Ishikawa (cell line): ENCODE measurements around the gene TCF15.

Experiments
- CEBPB ChIP-seq: IDR thresholded peaks from 2 replicates; pipeline ENCODE4 v1.6.1; 2012
- CREB1 ChIP-seq: IDR thresholded peaks from 2 replicates; pipeline ENCODE4 v1.6.1; 2012; ENCODE audit warnings: low read depth
- EGR1 ChIP-seq: IDR thresholded peaks from 2 replicates; pipeline ENCODE4 v1.6.1; 2012
- EP300 ChIP-seq: IDR thresholded peaks from 2 replicates; pipeline ENCODE4 v1.6.1; 2012; ENCODE audit warnings: borderline replicate concordance
- FOXM1 ChIP-seq: IDR thresholded peaks from 2 replicates; pipeline ENCODE4 v1.6.1; 2012; ENCODE audit warnings: low read depth, borderline replicate concordance
- RAD21 ChIP-seq: IDR thresholded peaks from 2 replicates; pipeline ENCODE4 v1.6.1; 2012; ENCODE audit warnings: low read depth
- TAF1 ChIP-seq: IDR thresholded peaks from 2 replicates; pipeline ENCODE4 v1.6.1; 2012; ENCODE audit warnings: low read depth, mild to moderate bottlenecking
- TCF12 ChIP-seq: IDR thresholded peaks from 2 replicates; pipeline ENCODE4 v1.6.1; 2012; ENCODE audit warnings: low read depth
- YY1 ChIP-seq: IDR thresholded peaks from 2 replicates; pipeline ENCODE4 v1.6.1; 2012; ENCODE audit warnings: low read depth
- ZBTB7A ChIP-seq: IDR thresholded peaks from 2 replicates; pipeline ENCODE4 v1.6.1; 2012; ENCODE audit warnings: low read depth
- TF ChIP-seq, protein P1 (sequence below): IDR thresholded peaks from 2 replicates; pipeline ENCODE4 v1.6.1; 2012; ENCODE audit warnings: low read depth, mild to moderate bottlenecking
- TF ChIP-seq, protein P2 (sequence below): IDR thresholded peaks from 2 replicates; pipeline ENCODE4 v1.6.1; 2012

DNA sequence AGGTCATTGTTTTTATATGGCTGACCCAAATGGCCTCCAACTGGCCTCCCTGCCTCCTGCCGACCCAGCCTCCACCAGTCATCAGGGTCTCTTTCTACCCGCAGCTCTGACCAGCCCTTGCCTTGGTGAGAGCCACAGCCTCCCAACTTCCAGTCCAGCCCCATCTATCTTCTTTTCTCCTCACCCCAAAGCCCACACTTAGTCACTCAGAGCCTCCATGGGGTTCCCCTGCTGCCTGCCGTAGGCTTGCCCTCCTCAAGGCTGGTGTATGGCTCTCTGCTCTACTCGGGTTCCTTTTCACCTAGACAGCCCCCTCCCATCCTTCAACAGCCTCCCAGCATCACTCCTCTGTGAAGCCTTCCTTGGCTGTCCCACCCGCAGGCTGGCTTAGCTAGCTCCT is 18.2 kb downstream of the TCF15 start:
- TF ChIP-seq, protein P1, sequence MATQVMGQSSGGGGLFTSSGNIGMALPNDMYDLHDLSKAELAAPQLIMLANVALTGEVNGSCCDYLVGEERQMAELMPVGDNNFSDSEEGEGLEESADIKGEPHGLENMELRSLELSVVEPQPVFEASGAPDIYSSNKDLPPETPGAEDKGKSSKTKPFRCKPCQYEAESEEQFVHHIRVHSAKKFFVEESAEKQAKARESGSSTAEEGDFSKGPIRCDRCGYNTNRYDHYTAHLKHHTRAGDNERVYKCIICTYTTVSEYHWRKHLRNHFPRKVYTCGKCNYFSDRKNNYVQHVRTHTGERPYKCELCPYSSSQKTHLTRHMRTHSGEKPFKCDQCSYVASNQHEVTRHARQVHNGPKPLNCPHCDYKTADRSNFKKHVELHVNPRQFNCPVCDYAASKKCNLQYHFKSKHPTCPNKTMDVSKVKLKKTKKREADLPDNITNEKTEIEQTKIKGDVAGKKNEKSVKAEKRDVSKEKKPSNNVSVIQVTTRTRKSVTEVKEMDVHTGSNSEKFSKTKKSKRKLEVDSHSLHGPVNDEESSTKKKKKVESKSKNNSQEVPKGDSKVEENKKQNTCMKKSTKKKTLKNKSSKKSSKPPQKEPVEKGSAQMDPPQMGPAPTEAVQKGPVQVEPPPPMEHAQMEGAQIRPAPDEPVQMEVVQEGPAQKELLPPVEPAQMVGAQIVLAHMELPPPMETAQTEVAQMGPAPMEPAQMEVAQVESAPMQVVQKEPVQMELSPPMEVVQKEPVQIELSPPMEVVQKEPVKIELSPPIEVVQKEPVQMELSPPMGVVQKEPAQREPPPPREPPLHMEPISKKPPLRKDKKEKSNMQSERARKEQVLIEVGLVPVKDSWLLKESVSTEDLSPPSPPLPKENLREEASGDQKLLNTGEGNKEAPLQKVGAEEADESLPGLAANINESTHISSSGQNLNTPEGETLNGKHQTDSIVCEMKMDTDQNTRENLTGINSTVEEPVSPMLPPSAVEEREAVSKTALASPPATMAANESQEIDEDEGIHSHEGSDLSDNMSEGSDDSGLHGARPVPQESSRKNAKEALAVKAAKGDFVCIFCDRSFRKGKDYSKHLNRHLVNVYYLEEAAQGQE, result no peak
- TF ChIP-seq RAD21 (no peak), TAF1 (no peak), EGR1 (no peak), CREB1 (no peak), YY1 (no peak), ZBTB7A (no peak), CEBPB (no peak), TCF12 (no peak), EP300 (no peak), FOXM1 (no peak)
- TF ChIP-seq, protein P2, sequence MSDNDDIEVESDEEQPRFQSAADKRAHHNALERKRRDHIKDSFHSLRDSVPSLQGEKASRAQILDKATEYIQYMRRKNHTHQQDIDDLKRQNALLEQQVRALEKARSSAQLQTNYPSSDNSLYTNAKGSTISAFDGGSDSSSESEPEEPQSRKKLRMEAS, result no peak
